ENCODE data around the gene MMS22L. TPM values are rescaled to one million over a fixed set of nuclear protein-coding genes. Genes with fewer than 3 reads are reported as not detected.

Gene MMS22L
- total and polyA plus RNA-seq, 2 of the 13 experiments (the other 11 are each of a cell fraction or from before 2014, with no cell fraction given) = 6.2 to 32.9 TPM

DNA sequence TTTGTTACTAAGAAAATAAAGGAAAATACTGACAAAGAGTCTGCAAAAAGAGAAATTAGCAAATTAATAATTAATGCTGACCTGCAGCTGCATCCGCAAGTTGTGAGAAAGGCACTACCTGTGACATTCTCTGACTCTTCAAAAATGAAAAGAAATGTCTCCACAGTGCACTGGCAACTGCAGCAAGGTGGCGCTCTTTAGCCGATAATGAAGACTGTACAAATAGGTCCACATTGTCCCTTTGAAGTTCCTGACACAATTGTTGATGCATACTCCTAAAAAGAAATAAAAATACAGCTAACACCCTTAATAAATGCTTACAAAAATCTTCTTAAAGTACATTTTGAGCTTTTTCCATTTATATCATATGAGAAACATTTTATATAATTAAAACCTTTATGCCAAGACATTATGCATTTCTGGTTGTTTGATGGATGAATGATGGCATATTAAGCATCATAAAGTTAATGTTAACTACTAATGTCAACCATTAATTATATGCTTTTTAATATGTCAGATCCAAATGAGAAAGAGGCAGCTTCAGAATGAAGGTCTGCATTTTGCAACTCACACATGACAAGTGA is 96.5 kb downstream of the MMS22L start (continued):
- TF ChIP-seq, protein P1, sequence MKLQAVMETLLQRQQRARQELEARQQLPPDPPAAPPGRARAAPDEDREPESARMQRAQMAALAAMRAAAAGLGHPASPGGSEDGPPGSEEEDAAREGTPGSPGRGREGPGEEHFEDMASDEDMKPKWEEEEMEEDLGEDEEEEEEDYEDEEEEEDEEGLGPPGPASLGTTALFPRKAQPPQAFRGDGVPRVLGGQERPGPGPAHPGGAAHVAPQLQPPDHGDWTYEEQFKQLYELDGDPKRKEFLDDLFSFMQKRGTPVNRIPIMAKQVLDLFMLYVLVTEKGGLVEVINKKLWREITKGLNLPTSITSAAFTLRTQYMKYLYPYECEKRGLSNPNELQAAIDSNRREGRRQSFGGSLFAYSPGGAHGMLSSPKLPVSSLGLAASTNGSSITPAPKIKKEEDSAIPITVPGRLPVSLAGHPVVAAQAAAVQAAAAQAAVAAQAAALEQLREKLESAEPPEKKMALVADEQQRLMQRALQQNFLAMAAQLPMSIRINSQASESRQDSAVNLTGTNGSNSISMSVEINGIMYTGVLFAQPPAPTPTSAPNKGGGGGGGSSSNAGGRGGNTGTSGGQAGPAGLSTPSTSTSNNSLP (IDR thresholded peaks at IDR 0.05; ENCODE audit: low read depth, low read length) = 0 out of 2 replicates have a peak, but pooled peaks have one; percentile 31

- peak; percentile 1 for DNase-seq (ENCODE audit: low spot score)
- in situ Hi-C loops (cut with HindIII; ENCODE audit: extremely low pct_ligation_motif_present, low pct_unique_long_range_greater_than_20kb) (no loop called here), intact Hi-C loops (cut with micrococcal nuclease; ENCODE audit: unreplicated experiment) (no loop called here)
- BruUV-seq (replicated peaks) = no TSS peak
- POLR2A ChIA-PET = no interaction called here
- H3K79me2 ChIP-seq (ENCODE audit: insufficient read depth, low read length) = no peaks in the 10 kb centered on the region
- ATAC-seq = no peak
- peaks cover 1 to 9% of the 10 kb centered on the region in 2 experiments; a peak in 1 of 5 replicates for H3K36me3 ChIP-seq (replicated peaks in 1 of 2; ENCODE audit: control insufficient read depth in 1 of 2, insufficient read depth in 2 of 2, low read length in 2 of 2)
- no peak for FAIRE-seq
- H3K4me3 ChIP-seq (replicated peaks in 1 of 3; ENCODE audit: insufficient read depth in 1 of 3, low read depth in 2 of 3, low read length in 3 of 3) = no peak overlapping the region
- no peak overlapping the region for H3K9ac ChIP-seq (ENCODE audit: insufficient read depth, low read depth, low read length)
- H3K4me1 ChIP-seq (ENCODE audit: insufficient read depth, low read length) = no peaks in the 10 kb centered on the region
- no peak overlapping the region for H3K4me2 ChIP-seq (ENCODE audit: low read depth, low read length)
- H3K27ac ChIP-seq (ENCODE audit: extremely low read length, insufficient read depth, low read length) = no peak overlapping the region
- 100% methylated on average over 3 of the region's 3 CpGs for WGBS (ENCODE audit: low lambda C conversion rate)
- H4K20me1 ChIP-seq (ENCODE audit: insufficient read depth, low read length) = no peaks in the 10 kb centered on the region
- CTCF ChIA-PET (ENCODE audit: low intra/inter-chr PET ratio, low total read pairs) = no interaction called here
- H3K9me3 ChIP-seq (ENCODE audit: low read length) = no peaks in the 10 kb centered on the region
- TF ChIP-seq PBX3 (CRISPR knock-in tag; IDR thresholded peaks at IDR 0.05; ENCODE audit: borderline replicate concordance) (no peak), ZNF354B (CRISPR knock-in tag; IDR thresholded peaks at IDR 0.05) (no peak), REPIN1 (CRISPR knock-in tag; IDR thresholded peaks at IDR 0.05; ENCODE audit: borderline replicate concordance, low read depth) (no peak), JUND (CRISPR knock-in tag; IDR thresholded peaks at IDR 0.05) (no peak), GTF2F1 (IDR thresholded peaks at IDR 0.05; ENCODE audit: low read length) (no peak), NR2F1 (CRISPR knock-in tag; IDR thresholded peaks at IDR 0.05) (no peak), HMGA1 (CRISPR knock-in tag; conservative IDR thresholded peaks at IDR 0.05) (no peak), ZNF337 (CRISPR knock-in tag; IDR thresholded peaks at IDR 0.05; ENCODE audit: borderline replicate concordance, low read depth) (no peak), HOXA7 (CRISPR knock-in tag; IDR thresholded peaks at IDR 0.05) (no peak), KMT2A (CRISPR knock-in tag; IDR thresholded peaks at IDR 0.05) (no peak), HOXA9 (CRISPR knock-in tag; IDR thresholded peaks at IDR 0.05; ENCODE audit: borderline replicate concordance) (no peak), ATF7 (IDR thresholded peaks at IDR 0.05) (no peak), ATF7 (CRISPR knock-in tag; IDR thresholded peaks at IDR 0.05) (no peak), ZBTB8A (CRISPR knock-in tag; IDR thresholded peaks at IDR 0.05; ENCODE audit: borderline replicate concordance, low read depth) (no peak), CBX1 (IDR thresholded peaks at IDR 0.05; ENCODE audit: low read depth) (no peak), ZNF136 (CRISPR knock-in tag; IDR thresholded peaks at IDR 0.05; ENCODE audit: low read depth) (no peak)
- TF ChIP-seq, protein P2, sequence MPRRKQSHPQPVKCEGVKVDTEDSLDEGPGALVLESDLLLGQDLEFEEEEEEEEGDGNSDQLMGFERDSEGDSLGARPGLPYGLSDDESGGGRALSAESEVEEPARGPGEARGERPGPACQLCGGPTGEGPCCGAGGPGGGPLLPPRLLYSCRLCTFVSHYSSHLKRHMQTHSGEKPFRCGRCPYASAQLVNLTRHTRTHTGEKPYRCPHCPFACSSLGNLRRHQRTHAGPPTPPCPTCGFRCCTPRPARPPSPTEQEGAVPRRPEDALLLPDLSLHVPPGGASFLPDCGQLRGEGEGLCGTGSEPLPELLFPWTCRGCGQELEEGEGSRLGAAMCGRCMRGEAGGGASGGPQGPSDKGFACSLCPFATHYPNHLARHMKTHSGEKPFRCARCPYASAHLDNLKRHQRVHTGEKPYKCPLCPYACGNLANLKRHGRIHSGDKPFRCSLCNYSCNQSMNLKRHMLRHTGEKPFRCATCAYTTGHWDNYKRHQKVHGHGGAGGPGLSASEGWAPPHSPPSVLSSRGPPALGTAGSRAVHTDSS (CRISPR knock-in tag; conservative IDR thresholded peaks at IDR 0.05) = no peak
- TF ChIP-seq, protein P3, sequence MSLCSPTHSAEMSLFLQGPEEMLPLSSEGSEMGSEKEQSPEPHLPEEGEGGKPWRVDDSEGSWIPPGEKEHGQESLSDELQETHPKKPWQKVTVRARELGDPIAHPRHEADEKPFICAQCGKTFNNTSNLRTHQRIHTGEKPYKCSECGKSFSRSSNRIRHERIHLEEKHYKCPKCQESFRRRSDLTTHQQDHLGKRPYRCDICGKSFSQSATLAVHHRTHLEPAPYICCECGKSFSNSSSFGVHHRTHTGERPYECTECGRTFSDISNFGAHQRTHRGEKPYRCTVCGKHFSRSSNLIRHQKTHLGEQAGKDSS (CRISPR knock-in tag; IDR thresholded peaks at IDR 0.05; ENCODE audit: borderline replicate concordance, low read depth) = no peak
- H3K27me3 ChIP-seq (ENCODE audit: control insufficient read depth in 1 of 2, insufficient read depth in 2 of 2, low read length in 2 of 2) = no peaks in the 10 kb centered on the region
- H2AFZ ChIP-seq (ENCODE audit: low read length) = no peak overlapping the region
Measured at GRCh38 chr6:97177905-97178304, 105.1 kb downstream of the MMS22L start.

Measured in HepG2 (cell line).